Measurements from ENCODE around the gene KCNF1. TPM values are rescaled to one million over a fixed set of nuclear protein-coding genes. Genes with fewer than 3 reads are reported as not detected.

Gene KCNF1
- total RNA-seq, 1 donor from 2014 or later, result not detected

DNA sequence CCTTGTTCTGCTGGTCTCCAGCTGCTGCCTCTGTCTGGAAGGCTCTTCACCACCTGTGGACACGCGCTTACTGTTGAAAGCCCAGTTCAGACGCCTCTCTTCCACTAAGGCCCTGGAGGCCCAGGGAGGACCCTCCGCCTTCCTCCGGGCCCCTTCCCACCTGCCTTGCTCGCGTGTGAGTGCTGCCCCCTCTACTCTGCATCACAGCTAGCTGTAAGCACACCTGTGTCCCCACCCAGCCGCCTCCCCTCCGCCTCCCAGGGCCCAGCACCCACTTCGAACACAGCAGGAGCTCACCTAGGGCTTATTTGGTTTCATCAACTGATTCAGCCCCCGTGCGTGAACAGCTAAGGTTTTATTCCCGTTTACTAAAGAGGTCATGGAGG lies 49.7 kb downstream of the KCNF1 start:
- intact Hi-C loops (cut with DNase I), result no loop called here
- no peak for DNase-seq
- Histone ChIP-seq H3K27ac (no peak overlapping the region), H3K9me3 (no peaks in the 10 kb centered on the region), H3K27me3 (ENCODE audit: low read depth) (peaks cover 9% of the 10 kb centered on the region), H3K36me3 (no peaks in the 10 kb centered on the region), H3K4me3 (no peak overlapping the region), H3K4me1 (peaks cover 7% of the 10 kb centered on the region)
- ATAC-seq, result no peak
- TF ChIP-seq, protein P1, sequence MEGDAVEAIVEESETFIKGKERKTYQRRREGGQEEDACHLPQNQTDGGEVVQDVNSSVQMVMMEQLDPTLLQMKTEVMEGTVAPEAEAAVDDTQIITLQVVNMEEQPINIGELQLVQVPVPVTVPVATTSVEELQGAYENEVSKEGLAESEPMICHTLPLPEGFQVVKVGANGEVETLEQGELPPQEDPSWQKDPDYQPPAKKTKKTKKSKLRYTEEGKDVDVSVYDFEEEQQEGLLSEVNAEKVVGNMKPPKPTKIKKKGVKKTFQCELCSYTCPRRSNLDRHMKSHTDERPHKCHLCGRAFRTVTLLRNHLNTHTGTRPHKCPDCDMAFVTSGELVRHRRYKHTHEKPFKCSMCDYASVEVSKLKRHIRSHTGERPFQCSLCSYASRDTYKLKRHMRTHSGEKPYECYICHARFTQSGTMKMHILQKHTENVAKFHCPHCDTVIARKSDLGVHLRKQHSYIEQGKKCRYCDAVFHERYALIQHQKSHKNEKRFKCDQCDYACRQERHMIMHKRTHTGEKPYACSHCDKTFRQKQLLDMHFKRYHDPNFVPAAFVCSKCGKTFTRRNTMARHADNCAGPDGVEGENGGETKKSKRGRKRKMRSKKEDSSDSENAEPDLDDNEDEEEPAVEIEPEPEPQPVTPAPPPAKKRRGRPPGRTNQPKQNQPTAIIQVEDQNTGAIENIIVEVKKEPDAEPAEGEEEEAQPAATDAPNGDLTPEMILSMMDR (IDR thresholded peaks at IDR 0.05), result no peak

DNA sequence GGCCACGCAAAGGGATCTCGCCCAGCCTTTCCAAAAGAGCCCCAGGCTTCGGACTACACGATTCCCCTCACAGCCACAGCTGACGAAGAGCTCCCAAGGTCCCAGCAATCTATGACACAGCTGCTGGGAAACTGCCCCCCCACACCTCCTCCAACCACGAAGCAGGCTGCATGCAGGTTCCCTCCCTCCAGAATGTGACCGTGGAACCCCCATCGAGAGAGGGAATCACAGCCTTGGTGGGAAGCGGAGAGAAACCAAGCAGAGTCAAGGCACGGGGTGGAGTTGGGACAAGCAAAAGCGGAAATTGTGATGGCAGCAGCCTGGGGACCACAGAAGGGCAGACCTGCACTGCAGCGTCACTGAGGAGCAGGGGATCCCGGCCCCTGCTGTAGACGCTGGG lies 50.3 kb downstream of the KCNF1 start:
- H3K27me3 ChIP-seq (ENCODE audit: low read depth), result peaks cover 10% of the 10 kb centered on the region
- peaks cover 7% of the 10 kb centered on the region for H3K4me1 ChIP-seq
- no peak for ATAC-seq
- TF ChIP-seq, protein P1 (IDR thresholded peaks at IDR 0.05), result no peak
- H3K9me3 ChIP-seq, result no peaks in the 10 kb centered on the region
- H3K4me3 ChIP-seq, result no peak overlapping the region
- no peaks in the 10 kb centered on the region for H3K36me3 ChIP-seq
- DNase-seq, result no peak
- H3K27ac ChIP-seq, result no peak overlapping the region
- intact Hi-C loops (cut with DNase I), result no loop called here

DNA sequence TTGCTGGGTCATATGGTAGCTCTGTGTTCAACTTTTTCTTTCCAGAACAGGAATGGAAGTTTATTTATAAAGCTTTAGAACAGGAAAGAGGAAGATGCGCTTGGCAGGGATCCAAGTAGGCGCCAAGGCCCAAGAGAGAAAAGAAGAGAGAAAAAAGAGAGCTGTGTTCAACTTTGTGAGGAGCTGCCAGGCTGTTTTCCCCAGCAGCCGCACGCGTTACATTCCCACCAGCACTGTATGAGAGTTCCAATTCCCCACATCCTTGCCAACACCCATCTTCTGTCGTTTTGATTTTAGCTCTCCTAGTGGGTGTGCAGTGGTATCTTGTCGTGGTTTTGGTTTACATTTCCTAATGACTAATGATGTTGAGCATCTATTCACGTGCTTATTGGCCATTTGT lies 51.4 kb downstream of the KCNF1 start:
- Histone ChIP-seq H3K36me3 (no peaks in the 10 kb centered on the region), H3K9me3 (no peaks in the 10 kb centered on the region), H3K4me1 (peaks cover 7% of the 10 kb centered on the region), H3K27ac (no peak overlapping the region), H3K27me3 (ENCODE audit: low read depth) (peaks cover 10% of the 10 kb centered on the region), H3K4me3 (no peak overlapping the region)
- DNase-seq (no peak), ATAC-seq (no peak)
- TF ChIP-seq, protein P1 (IDR thresholded peaks at IDR 0.05), result no peak
- intact Hi-C loops (cut with DNase I), result no loop called here

Other genes starting within 250 kb of the KCNF1 start
- 17.2 TPM for gene NOL10, start 222.0 kb upstream of the KCNF1 start, total RNA-seq
- gene ATP6V1C2, start 190.3 kb upstream of the KCNF1 start, total RNA-seq, result 1.7 TPM
- gene PDIA6, start 99.1 kb upstream of the KCNF1 start, total RNA-seq, result 167 TPM
- gene SLC66A3, start 243.5 kb downstream of the KCNF1 start, total RNA-seq, result 23.8 TPM

Data from lower lobe of right lung (tissue), 2 donors.